Central memory CD8-positive, alpha-beta T cell (primary cell): Measurements from ENCODE around the gene IRF2.

Source experiments
- ATAC-seq: fragments of 150-1000 bp; cut with Tn5 transposase; replicated peaks from 2 replicates; pipeline ENCODE4 v1.10.0; 2022; ENCODE audit warnings: mild to moderate bottlenecking, moderate FRiP score, moderate number of reproducible peaks; ENCODE audit not compliant: poor library complexity, severe bottlenecking; ENCODE audit errors: extremely low read depth
- DNase-seq, 2 donors: peaks; one replicate each; pipeline ENCODE4 v3.0.0; 2021; ENCODE audit warnings: low spot score in 2 of 2
- H3K27ac Mint-ChIP-seq: one replicate; pipeline ENCODE4 v1.8.0; 2022; ENCODE audit warnings: low read depth, mild to moderate bottlenecking, moderate library complexity, mixed read lengths
- H3K27me3 Mint-ChIP-seq: one replicate; pipeline ENCODE4 v1.8.0; 2022; ENCODE audit warnings: mixed read lengths
- H3K36me3 Mint-ChIP-seq: one replicate; pipeline ENCODE4 v1.8.0; 2022; ENCODE audit warnings: mild to moderate bottlenecking, moderate library complexity, mixed read lengths; ENCODE audit not compliant: insufficient read depth
- H3K4me1 Mint-ChIP-seq: one replicate; pipeline ENCODE4 v1.8.0; 2022; ENCODE audit warnings: mixed read lengths
- H3K4me3 Mint-ChIP-seq: one replicate; pipeline ENCODE4 v1.8.0; 2022; ENCODE audit warnings: mild to moderate bottlenecking, moderate library complexity, mixed read lengths
- H3K9me3 Mint-ChIP-seq: one replicate; pipeline ENCODE4 v1.8.0; 2022; ENCODE audit warnings: mixed read lengths

Gene IRF2

GRCh38 chr4:184442314-184442635 is 32.1 kb downstream of the IRF2 start:
- Mint-ChIP-seq H3K27ac (peak overlapping the region; percentile 55), H3K9me3 (no peaks in the 10 kb centered on the region), H3K4me3 (no peak overlapping the region), H3K4me1 (peaks cover 91% of the 10 kb centered on the region), H3K27me3 (no peaks in the 10 kb centered on the region), H3K36me3 (peaks cover 5% of the 10 kb centered on the region)
- ATAC-seq (no peak), DNase-seq (no peak)

DNA sequence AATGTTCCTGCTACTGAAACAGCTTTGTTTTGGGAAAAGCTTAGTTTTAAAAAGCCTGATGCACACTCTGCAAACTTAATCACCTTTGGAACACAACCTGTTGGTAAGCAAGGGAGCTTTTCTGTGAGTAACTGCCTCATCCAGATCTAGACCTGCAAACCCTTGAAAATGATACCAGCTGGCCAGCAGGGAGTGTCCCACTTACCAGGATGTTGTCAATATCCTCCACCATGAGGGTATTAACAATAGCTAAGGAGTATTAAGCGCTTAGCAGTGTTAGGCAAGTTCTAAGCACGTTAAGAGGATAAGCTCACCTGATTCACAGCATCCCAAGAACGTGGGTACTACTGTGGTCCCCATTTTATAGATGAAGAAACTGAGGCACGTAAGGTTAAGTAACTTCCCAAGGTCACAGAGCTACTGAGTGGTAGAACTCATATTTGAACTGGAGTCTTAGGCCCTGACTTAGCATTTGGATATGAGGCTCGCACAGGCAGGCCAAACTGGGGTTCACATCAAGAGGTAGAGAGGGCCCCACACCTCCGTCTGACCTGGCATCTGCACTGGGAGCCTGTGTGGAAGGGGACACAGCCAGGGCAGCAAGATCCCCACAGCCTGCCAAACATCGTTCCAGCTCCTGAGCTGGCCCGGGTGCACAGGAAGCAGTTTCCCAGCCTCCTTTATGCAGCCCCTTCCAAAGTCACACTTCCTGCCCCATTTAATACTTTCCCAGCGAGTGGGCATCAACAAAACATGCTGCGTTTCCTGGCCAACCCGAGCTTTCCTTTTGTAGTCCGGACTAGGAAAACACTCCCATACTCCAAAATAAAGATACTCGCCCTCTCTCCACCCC is 32.7 kb downstream of the IRF2 start:
- DNase-seq, result no peak
- Mint-ChIP-seq H3K9me3 (no peaks in the 10 kb centered on the region), H3K27ac (peak overlapping the region; percentile 55)

GRCh38 chr4:184440595-184441358 is 33.6 kb downstream of the IRF2 start:
- ATAC-seq (no peak), DNase-seq (no peak)
- H3K9me3 Mint-ChIP-seq, result no peaks in the 10 kb centered on the region
- H3K27ac Mint-ChIP-seq, result no peak overlapping the region
- H3K27me3 Mint-ChIP-seq, result no peaks in the 10 kb centered on the region
- peaks cover 2% of the 10 kb centered on the region for H3K36me3 Mint-ChIP-seq
- no peak overlapping the region for H3K4me3 Mint-ChIP-seq
- H3K4me1 Mint-ChIP-seq, result peaks cover 85% of the 10 kb centered on the region

More for the DNA sequence above, 32.7 kb downstream of the IRF2 start:
- Mint-ChIP-seq H3K27me3 (no peaks in the 10 kb centered on the region), H3K4me3 (no peak overlapping the region), H3K36me3 (peaks cover 4% of the 10 kb centered on the region), H3K4me1 (peaks cover 88% of the 10 kb centered on the region)
- ATAC-seq, result no peak

GRCh38 chr4:184439856-184440594 is 34.3 kb downstream of the IRF2 start:
- Mint-ChIP-seq H3K27ac (no peak overlapping the region), H3K4me3 (no peak overlapping the region), H3K36me3 (peaks cover 2% of the 10 kb centered on the region), H3K9me3 (no peaks in the 10 kb centered on the region), H3K4me1 (peaks cover 83% of the 10 kb centered on the region), H3K27me3 (no peaks in the 10 kb centered on the region)
- no peak for DNase-seq
- ATAC-seq, result no peak

- Mint-ChIP-seq H3K9me3 (no peaks in the 10 kb centered on the region), H3K4me1 (peaks cover 79% of the 10 kb centered on the region), H3K4me3 (no peak overlapping the region), H3K27ac (peak overlapping the region; percentile 55), H3K27me3 (no peaks in the 10 kb centered on the region), H3K36me3 (peaks cover 2% of the 10 kb centered on the region)
- no peak for ATAC-seq
- DNase-seq, result no peak
These were observed 35.0 kb downstream of the IRF2 start for GRCh38 chr4:184439386-184439785.

DNA sequence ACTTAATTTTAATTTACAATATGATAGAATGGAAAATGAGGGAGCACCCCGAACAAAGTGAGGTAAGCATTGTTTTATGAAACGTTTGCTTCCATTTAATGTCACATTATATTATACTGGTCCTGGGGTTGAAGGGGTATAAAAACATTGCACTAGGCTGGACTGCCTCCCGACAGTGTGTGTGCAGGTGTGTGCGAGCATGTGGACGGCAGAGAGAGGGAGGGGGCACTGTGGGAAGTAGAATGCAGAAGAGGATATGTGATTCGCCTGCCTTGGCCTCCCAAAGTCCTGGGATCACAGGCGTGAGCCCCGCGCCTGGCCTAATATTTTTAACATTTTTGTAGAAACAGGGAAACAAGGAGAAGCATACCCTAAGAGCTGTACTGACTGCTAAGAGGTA is 36.0 kb downstream of the IRF2 start:
- H3K4me1 Mint-ChIP-seq, result peaks cover 73% of the 10 kb centered on the region
- H3K27me3 Mint-ChIP-seq, result no peaks in the 10 kb centered on the region
- no peak for ATAC-seq
- H3K36me3 Mint-ChIP-seq, result peaks cover 2% of the 10 kb centered on the region
- H3K4me3 Mint-ChIP-seq, result no peak overlapping the region
- no peak overlapping the region for H3K27ac Mint-ChIP-seq
- no peak for DNase-seq
- no peaks in the 10 kb centered on the region for H3K9me3 Mint-ChIP-seq

DNA sequence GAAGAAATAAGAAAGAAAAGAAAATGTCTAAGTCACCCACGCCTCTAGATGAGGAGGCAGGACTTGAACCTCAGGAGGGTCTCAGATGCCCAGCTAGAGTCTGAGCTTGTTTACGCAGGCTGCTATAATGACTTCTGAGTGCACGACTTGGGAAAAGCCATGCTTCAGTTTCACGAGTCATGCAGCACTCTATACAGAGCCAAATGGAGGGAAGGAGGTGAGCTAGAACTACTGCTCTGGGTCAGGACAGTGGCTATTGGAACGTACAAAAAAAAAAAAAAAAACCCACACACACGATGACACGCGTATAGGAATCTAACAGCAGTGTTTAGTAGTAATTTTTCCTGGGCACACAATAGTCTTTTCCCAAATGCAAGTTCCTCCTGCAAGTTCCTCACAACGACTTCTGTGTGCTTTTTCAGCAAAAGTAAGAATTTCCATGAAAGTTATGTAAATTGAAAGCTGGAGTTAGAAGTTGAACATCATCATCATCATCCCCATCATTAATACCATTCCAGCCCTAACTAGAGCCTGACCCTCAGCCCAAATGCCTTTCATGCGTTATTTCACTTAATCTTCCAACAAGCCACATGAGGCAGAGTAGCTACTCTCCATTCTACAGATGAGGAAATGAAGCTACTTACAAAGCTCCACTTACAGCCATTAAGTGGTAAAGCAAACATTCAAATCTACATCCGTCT is 36.6 kb downstream of the IRF2 start:
- Mint-ChIP-seq H3K27ac (no peak overlapping the region), H3K4me1 (peaks cover 73% of the 10 kb centered on the region), H3K9me3 (no peaks in the 10 kb centered on the region), H3K4me3 (no peak overlapping the region), H3K27me3 (no peaks in the 10 kb centered on the region), H3K36me3 (peaks cover 2% of the 10 kb centered on the region)
- DNase-seq, result no peak
- no peak for ATAC-seq

- Mint-ChIP-seq H3K27me3 (no peaks in the 10 kb centered on the region), H3K4me3 (no peak overlapping the region), H3K36me3 (peaks cover 3% of the 10 kb centered on the region), H3K9me3 (no peaks in the 10 kb centered on the region), H3K27ac (peak overlapping the region; percentile 74), H3K4me1 (peaks cover 70% of the 10 kb centered on the region)
- no peak for DNase-seq
- no peak for ATAC-seq
These were observed 39.8 kb downstream of the IRF2 start for GRCh38 chr4:184434501-184435066.

GRCh38 chr4:184434021-184434420 is 40.3 kb downstream of the IRF2 start:
- no peak for DNase-seq
- H3K4me3 Mint-ChIP-seq, result no peak overlapping the region
- H3K27ac Mint-ChIP-seq, result no peak overlapping the region
- no peak for ATAC-seq
- peaks cover 3% of the 10 kb centered on the region for H3K36me3 Mint-ChIP-seq
- peaks cover 71% of the 10 kb centered on the region for H3K4me1 Mint-ChIP-seq
- H3K9me3 Mint-ChIP-seq, result no peaks in the 10 kb centered on the region
- no peaks in the 10 kb centered on the region for H3K27me3 Mint-ChIP-seq

- Mint-ChIP-seq H3K27ac (peak overlapping the region; percentile 61), H3K9me3 (no peaks in the 10 kb centered on the region), H3K27me3 (no peaks in the 10 kb centered on the region), H3K4me3 (no peak overlapping the region), H3K4me1 (peaks cover 67% of the 10 kb centered on the region), H3K36me3 (peaks cover 6% of the 10 kb centered on the region)
- ATAC-seq, result no peak
- no peak for DNase-seq
These were observed 41.0 kb downstream of the IRF2 start for GRCh38 chr4:184433258-184433892.

DNA sequence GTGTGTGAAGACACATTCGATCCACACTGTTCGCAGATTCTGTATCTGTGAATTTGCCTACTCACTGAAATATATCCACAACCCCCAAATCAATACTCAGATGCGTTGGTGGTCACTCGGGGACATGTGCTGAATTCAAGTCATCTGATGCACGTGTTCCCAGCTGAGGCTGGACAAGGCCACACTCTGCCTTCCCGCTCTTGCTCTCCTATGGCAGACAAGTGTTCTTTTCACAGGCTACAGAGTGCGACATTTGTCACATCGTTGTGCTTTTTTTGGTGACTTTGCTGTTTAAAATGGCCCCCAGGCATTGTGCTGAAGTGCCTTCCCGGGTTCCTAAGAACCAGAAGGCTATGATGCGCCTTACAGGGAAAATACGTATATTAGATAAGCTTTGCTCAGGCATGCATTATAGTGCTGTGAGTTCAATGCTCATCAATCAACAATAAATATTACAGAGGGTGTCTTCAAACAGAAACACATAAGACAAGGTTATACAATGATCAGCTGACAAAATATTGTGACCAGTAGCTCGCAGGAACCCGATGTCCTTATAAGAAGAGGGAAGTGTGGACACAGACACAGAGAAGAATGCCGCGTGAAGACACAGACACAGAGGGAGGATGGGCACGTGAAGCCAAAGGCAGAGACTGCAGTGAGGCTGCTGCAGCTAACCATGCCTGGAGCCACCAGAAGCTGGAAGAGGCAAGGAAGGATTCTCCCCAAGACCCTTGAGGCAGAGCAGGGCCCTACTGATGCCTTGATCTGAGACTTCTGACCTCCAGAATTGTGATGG is 42.0 kb downstream of the IRF2 start:
- Mint-ChIP-seq H3K27me3 (no peaks in the 10 kb centered on the region), H3K9me3 (no peaks in the 10 kb centered on the region), H3K4me3 (no peak overlapping the region), H3K4me1 (peaks cover 65% of the 10 kb centered on the region), H3K27ac (peak overlapping the region; percentile 61), H3K36me3 (peaks cover 10% of the 10 kb centered on the region)
- ATAC-seq (no peak), DNase-seq (no peak)
